SH-SY5Y (cell line): Measurements from ENCODE around the gene PVALEF.

Experiments
- GATA2 ChIP-seq: IDR thresholded peaks from 2 replicates; pipeline ENCODE4 v1.6.1; 2011; ENCODE audit warnings: mild to moderate bottlenecking, low read depth, low read length
- GATA3 ChIP-seq: IDR thresholded peaks from 2 replicates; pipeline ENCODE4 v1.6.1; 2011; ENCODE audit warnings: low read depth, mild to moderate bottlenecking, low read length, moderate library complexity

GRCh38 chr17:81124377-81124776 lies 40.9 kb upstream of the PVALEF start:
- TF ChIP-seq GATA3 (no peak), GATA2 (no peak)
